MM.1S (cell line): ENCODE data around the gene STK17B.

Experiments
- CTCF ChIP-seq: fragments of 300-600 bp; sonication (generic); IDR thresholded peaks from 2 replicates; pipeline ENCODE4 v1.5.1; 2016; ENCODE audit warnings: antibody characterized with exemption, low read length, mixed read lengths
- EZH2 ChIP-seq: fragments of 300-600 bp; sonication (generic); optimal IDR thresholded peaks from 2 replicates; pipeline ENCODE3; 2017; ENCODE audit warnings: low read depth, mild to moderate bottlenecking, antibody characterized with exemption, low read length, mixed read lengths

GRCh38 chr2:196181484-196181883 is 10.1 kb upstream of the STK17B start:
- TF ChIP-seq CTCF, result no peak
- TF ChIP-seq EZH2, result no peak
